K562 (cell line): ENCODE measurements around the gene RBM19. TPM values are rescaled to one million over a fixed set of nuclear protein-coding genes. Genes with fewer than 3 reads are reported as not detected.

Experiments used
- CC2D1A ChIP-seq: fragments of 450-650 bp; IDR thresholded peaks from 2 replicates; pipeline ENCODE4 v1.6.1; 2017; ENCODE audit warnings: mild to moderate bottlenecking
- HIVEP1 ChIP-seq: fragments of 250-450 bp; sonication (Bioruptor Pico); IDR thresholded peaks from 2 replicates; pipeline ENCODE4 v1.4.0; 2020; ENCODE audit warnings: mild to moderate bottlenecking
- KDM4B ChIP-seq, 2 experiments: fragments of 450-650 bp in 1 of 2; sonication (generic) in 1 of 2; IDR thresholded peaks; 2 replicates each; pipeline ENCODE4 v1.6.1; 2016 to 2017; ENCODE audit warnings: borderline replicate concordance in 2 of 2, antibody characterized with exemption in 1 of 2, low read depth in 1 of 2, mild to moderate bottlenecking in 1 of 2
- KLF16 ChIP-seq: IDR thresholded peaks from 2 replicates; pipeline ENCODE4 v1.6.1; 2016; ENCODE audit warnings: antibody characterized with exemption
- MCM3 ChIP-seq: fragments of 450-650 bp; IDR thresholded peaks from 2 replicates; pipeline ENCODE4 v1.6.1; 2016
- RAD21 ChIP-seq, 2 experiments: fragments of 250-450 bp in 1 of 2; fragments of 450-650 bp in 1 of 2; sonication (Bioruptor Pico) in 1 of 2; formaldehyde crosslinking in 1 of 2; IDR thresholded peaks in 1 of 2; conservative IDR thresholded peaks in 1 of 2; 2 replicates each; pipeline versions ENCODE4 v1.4.0 to v1.8.0; 2020 to 2022; ENCODE audit warnings: mild to moderate bottlenecking in 2 of 2, moderate library complexity in 1 of 2
- RCOR1 ChIP-seq, 2 experiments: IDR thresholded peaks; 2 replicates each; pipeline ENCODE4 v1.6.1; 2012; ENCODE audit warnings: low read depth in 2 of 2, low read length in 2 of 2, borderline replicate concordance in 1 of 2, improper control_type of control experiment in 1 of 2
- SNIP1 ChIP-seq: fragments of 450-650 bp; IDR thresholded peaks from 2 replicates; pipeline ENCODE4 v1.7.1; 2017; ENCODE audit warnings: low read depth, mild to moderate bottlenecking
- ZFX ChIP-seq: sonication (generic); formaldehyde crosslinking; IDR thresholded peaks from 2 replicates; pipeline ENCODE4 v1.8.0; 2022; ENCODE audit warnings: mild to moderate bottlenecking, missing genetic modification reagents, moderate library complexity
- ZNF23 ChIP-seq: fragments of 250-450 bp; sonication (Bioruptor Pico); IDR thresholded peaks from 2 replicates; pipeline ENCODE4 v1.4.0; 2020; ENCODE audit warnings: mild to moderate bottlenecking
- ZNF253 ChIP-seq: fragments of 250-450 bp; sonication (Bioruptor Pico); conservative IDR thresholded peaks from 2 replicates; pipeline ENCODE4 v1.6.1; 2021; ENCODE audit warnings: mild to moderate bottlenecking
- polyA plus RNA-seq, 8 experiments: library from polyadenylated mRNA; depleted of rRNA in 4 of 8; stranded (reverse) in 5 of 8; unstranded in 3 of 8; fragments of >200 nt; fragmentation: Nextera tagmentation in 2 of 8; fragmentation: Illumina TruSeq in 1 of 8; extraction: Ambion mirVana in 2 of 8; extraction: Trizol in 1 of 8; gene quantifications; 2 replicates each; pipeline versions ENCODE4 v1.2.1 to v1.2.3, GENCODE V29; 2011 to 2014; ENCODE audit warnings: inconsistent platforms in 1 of 8, missing spikeins in 1 of 8
- total RNA-seq, 7 experiments: library from RNA; depleted of rRNA in 6 of 7; stranded (reverse); fragments of >200 nt in 6 of 7; fragmentation: Illumina TruSeq in 2 of 7; extraction: Trizol in 2 of 7; gene quantifications; 2 replicates each; pipeline versions ENCODE4 v1.2.1 to v1.2.3, GENCODE V29; 2011 to 2021; ENCODE audit warnings: low replicate concordance in 1 of 7
- TF ChIP-seq, protein P1 (sequence below), 3 experiments: IDR thresholded peaks in 2 of 3; conservative IDR thresholded peaks in 1 of 3; 2 replicates each; pipeline ENCODE4 v1.5.1; 2011 to 2012; ENCODE audit warnings: low read length in 3 of 3, mild to moderate bottlenecking in 3 of 3, control low read depth in 2 of 3, improper control_type of control experiment in 1 of 3, inconsistent platforms in 1 of 3, low read depth in 1 of 3, mixed read lengths in 1 of 3, moderate library complexity in 1 of 3; ENCODE audit not compliant: insufficient read depth in 2 of 3
- TF ChIP-seq, protein P2 (sequence below): fragments of 450-650 bp; IDR thresholded peaks from 2 replicates; pipeline ENCODE4 v1.6.1; 2016; ENCODE audit warnings: mild to moderate bottlenecking
- TF ChIP-seq, protein P3 (sequence below): fragments of 450-650 bp; formaldehyde crosslinking; IDR thresholded peaks from 2 replicates; pipeline ENCODE4 v1.4.0; 2020; ENCODE audit warnings: mild to moderate bottlenecking
- TF ChIP-seq, protein P4 (sequence below): fragments of 250-450 bp; sonication (Bioruptor Pico); IDR thresholded peaks from 2 replicates; pipeline ENCODE4 v1.8.0; 2021; ENCODE audit warnings: mild to moderate bottlenecking, moderate library complexity

The RBM19 gene
- total and polyA plus RNA-seq, 9 of the 15 experiments (the other 6 are each of a cell fraction or from before 2014, with no cell fraction given) = 16.0 to 58.4 (median 37.9) TPM

DNA sequence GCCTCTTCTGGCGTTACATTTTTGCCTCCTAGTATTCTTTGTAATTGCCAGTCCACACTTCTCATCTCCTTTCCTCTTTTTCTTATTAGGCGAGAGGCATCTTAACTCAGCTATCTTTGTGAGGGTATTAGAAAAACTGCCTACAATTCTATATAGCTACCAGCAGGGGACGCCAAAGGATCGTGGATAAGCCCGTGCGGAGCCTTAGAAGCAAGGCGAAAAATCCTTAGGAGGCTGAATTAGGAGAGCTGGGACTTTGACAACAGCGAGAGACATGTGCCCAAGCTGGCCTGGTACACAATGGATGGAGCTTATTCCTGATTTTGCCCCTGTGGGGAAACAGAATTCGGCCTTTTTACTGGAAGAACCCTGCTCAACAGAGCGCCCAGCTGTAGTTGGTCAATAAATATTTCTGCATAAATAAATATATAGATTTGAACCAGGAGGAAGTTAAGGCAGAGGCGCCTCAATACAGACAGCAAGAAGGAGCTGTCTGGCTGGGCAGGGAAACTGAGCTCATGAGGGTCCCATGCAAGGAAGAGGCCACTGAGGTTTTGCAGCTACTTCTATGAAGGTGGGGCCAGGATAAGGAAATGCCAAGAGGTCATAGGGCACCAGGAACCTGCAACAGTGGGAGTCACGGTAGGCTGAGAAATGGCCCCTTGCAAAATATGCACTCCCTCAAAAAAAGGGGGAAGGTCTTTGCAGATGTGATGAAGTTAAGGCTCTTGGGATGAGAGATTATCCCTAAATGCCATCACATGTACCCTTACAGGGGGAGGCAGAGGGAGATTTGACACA is 14.6 kb upstream of the RBM19 start (continued):
- no peak for TF ChIP-seq SNIP1
- no peak for TF ChIP-seq ZNF253
- TF ChIP-seq MCM3 = no peak
- TF ChIP-seq, protein P1, sequence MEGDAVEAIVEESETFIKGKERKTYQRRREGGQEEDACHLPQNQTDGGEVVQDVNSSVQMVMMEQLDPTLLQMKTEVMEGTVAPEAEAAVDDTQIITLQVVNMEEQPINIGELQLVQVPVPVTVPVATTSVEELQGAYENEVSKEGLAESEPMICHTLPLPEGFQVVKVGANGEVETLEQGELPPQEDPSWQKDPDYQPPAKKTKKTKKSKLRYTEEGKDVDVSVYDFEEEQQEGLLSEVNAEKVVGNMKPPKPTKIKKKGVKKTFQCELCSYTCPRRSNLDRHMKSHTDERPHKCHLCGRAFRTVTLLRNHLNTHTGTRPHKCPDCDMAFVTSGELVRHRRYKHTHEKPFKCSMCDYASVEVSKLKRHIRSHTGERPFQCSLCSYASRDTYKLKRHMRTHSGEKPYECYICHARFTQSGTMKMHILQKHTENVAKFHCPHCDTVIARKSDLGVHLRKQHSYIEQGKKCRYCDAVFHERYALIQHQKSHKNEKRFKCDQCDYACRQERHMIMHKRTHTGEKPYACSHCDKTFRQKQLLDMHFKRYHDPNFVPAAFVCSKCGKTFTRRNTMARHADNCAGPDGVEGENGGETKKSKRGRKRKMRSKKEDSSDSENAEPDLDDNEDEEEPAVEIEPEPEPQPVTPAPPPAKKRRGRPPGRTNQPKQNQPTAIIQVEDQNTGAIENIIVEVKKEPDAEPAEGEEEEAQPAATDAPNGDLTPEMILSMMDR (IDR thresholded peaks at IDR 0.05 in 2 of 3, conservative IDR thresholded peaks at IDR 0.05 in 1 of 3; ENCODE audit: insufficient read depth in 2 of 3, low read depth in 1 of 3, low read length in 3 of 3) = peak; percentile 87 to 98 (median 94)
- no peak for TF ChIP-seq KDM4B (IDR thresholded peaks at IDR 0.05; ENCODE audit: borderline replicate concordance in 2 of 2, low read depth in 1 of 2)
- TF ChIP-seq, protein P2, sequence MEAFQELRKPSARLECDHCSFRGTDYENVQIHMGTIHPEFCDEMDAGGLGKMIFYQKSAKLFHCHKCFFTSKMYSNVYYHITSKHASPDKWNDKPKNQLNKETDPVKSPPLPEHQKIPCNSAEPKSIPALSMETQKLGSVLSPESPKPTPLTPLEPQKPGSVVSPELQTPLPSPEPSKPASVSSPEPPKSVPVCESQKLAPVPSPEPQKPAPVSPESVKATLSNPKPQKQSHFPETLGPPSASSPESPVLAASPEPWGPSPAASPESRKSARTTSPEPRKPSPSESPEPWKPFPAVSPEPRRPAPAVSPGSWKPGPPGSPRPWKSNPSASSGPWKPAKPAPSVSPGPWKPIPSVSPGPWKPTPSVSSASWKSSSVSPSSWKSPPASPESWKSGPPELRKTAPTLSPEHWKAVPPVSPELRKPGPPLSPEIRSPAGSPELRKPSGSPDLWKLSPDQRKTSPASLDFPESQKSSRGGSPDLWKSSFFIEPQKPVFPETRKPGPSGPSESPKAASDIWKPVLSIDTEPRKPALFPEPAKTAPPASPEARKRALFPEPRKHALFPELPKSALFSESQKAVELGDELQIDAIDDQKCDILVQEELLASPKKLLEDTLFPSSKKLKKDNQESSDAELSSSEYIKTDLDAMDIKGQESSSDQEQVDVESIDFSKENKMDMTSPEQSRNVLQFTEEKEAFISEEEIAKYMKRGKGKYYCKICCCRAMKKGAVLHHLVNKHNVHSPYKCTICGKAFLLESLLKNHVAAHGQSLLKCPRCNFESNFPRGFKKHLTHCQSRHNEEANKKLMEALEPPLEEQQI = no peak
- TF ChIP-seq ZNF23 (CRISPR knock-in tag) = no peak
- no peak for TF ChIP-seq RCOR1 (IDR thresholded peaks at IDR 0.05; ENCODE audit: borderline replicate concordance in 1 of 2, low read depth in 2 of 2, low read length in 2 of 2)
- TF ChIP-seq, protein P3, sequence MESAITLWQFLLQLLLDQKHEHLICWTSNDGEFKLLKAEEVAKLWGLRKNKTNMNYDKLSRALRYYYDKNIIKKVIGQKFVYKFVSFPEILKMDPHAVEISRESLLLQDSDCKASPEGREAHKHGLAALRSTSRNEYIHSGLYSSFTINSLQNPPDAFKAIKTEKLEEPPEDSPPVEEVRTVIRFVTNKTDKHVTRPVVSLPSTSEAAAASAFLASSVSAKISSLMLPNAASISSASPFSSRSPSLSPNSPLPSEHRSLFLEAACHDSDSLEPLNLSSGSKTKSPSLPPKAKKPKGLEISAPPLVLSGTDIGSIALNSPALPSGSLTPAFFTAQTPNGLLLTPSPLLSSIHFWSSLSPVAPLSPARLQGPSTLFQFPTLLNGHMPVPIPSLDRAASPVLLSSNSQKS (CRISPR knock-in tag) = no peak
- TF ChIP-seq ZFX (CRISPR knock-in tag) = no peak
- peak; percentile 85 to 94 for TF ChIP-seq RAD21 (CRISPR knock-in tag; conservative IDR thresholded peaks at IDR 0.05 in 1 of 2, IDR thresholded peaks at IDR 0.05 in 1 of 2)
- peak; percentile 69; the same call in 1 of the 2 replicates for TF ChIP-seq CC2D1A
- TF ChIP-seq, protein P4, sequence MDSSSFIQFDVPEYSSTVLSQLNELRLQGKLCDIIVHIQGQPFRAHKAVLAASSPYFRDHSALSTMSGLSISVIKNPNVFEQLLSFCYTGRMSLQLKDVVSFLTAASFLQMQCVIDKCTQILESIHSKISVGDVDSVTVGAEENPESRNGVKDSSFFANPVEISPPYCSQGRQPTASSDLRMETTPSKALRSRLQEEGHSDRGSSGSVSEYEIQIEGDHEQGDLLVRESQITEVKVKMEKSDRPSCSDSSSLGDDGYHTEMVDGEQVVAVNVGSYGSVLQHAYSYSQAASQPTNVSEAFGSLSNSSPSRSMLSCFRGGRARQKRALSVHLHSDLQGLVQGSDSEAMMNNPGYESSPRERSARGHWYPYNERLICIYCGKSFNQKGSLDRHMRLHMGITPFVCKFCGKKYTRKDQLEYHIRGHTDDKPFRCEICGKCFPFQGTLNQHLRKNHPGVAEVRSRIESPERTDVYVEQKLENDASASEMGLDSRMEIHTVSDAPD (CRISPR knock-in tag) = no peak
- TF ChIP-seq KLF16 = peak; percentile 53; the same call in 1 of the 2 replicates
- TF ChIP-seq HIVEP1 = no peak
